Activated CD4-positive, alpha-beta T cell treated with anti-CD3 and anti-CD28 coated beads, Interleukin-2, amount 50 U/mL, for 16 hours (primary cell): ENCODE measurements around the gene KLK15.

Experiments
- DNase-seq: peaks from one replicate; pipeline ENCODE4 v3.0.0-alpha.2; 2020

KLK15 gene, protein sequence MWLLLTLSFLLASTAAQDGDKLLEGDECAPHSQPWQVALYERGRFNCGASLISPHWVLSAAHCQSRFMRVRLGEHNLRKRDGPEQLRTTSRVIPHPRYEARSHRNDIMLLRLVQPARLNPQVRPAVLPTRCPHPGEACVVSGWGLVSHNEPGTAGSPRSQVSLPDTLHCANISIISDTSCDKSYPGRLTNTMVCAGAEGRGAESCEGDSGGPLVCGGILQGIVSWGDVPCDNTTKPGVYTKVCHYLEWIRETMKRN

DNA sequence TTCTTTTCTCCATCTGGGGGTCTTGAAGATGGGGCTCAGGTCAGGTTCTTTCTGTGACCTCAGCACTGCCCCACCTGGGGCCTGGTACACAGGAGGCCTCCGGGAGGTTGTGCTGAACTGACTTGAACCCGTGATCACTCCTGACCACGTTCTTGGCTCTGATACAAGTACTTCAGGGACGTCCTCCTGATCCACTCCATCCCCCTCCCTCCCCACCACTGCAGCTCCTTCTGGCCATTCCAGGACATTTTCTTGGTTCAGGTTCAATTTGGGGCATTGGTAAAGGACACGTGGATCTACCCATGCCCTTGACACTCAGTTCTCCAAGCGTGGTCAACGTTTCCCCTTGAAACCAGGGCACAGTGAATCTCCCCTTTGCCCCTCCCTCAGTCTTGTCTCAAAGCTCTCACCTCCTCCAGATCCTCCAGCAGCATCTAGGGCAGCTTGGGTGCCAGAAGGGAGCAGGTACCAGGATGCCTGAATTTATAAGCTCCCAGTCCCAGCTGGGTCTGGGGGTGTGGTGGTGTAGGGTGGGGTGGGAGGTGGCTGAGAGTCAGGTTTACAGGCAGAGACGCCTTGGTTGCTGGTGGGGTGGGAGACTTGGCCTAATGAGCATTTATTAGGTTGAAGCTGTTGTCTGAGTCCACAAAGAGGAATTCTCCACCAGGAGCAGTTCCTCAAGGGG is at the start of gene KLK15:
Gene KLK15 (minus strand): TSS at position 458 of the 685 bp plus-strand sequence. CDS start 2,082 bp downstream, outside the sequence.
- DNase-seq: no peak

DNA sequence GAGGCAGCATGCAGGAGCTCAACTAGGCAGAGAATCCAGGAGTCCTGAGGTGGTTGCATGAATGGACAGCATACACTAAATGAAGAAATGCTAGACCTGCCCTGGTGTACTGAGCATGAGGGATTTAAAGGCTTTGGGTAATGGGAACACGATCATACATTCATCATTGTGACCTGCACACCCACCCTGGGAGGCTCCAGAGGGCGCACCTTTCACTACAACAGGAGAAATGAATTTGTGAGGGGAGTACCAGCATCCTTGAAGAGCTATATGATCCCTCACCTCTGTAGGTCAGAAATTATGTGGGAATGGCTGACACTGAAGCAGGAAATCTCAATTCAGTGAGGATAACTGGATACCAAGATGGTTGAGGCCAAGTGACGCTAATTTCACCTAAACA is 48.8 kb upstream of the KLK15 start:
- DNase-seq: no peak

DNA sequence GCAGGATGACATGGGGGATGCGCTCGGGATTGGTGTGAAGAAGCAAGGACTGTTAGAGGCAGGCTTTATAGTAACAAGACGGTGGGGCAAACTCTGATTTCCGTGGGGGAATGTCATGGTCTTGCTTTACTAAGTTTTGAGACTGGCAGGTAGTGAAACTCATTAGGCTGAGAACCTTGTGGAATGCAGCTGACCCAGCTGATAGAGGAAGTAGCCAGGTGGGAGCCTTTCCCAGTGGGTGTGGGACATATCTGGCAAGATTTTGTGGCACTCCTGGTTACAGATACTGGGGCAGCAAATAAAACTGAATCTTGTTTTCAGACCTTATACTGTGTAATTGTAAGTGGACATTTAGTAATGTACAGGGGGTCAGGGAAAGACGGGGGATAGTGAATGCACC is 46.9 kb upstream of the KLK15 start:
- no peak for DNase-seq

DNA sequence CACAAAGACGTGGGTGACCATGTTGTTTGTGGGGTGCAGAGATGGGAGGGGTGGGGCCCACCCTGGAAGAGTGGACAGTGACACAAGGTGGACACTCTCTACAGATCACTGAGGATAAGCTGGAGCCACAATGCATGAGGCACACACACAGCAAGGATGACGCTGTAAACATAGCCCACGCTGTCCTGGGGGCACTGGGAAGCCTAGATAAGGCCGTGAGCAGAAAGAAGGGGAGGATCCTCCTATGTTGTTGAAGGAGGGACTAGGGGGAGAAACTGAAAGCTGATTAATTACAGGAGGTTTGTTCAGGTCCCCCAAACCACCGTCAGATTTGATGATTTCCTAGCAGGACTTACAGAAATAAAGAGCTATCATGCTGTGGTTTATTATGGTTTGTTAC is 45.5 kb upstream of the KLK15 start:
- DNase-seq: no peak

DNA sequence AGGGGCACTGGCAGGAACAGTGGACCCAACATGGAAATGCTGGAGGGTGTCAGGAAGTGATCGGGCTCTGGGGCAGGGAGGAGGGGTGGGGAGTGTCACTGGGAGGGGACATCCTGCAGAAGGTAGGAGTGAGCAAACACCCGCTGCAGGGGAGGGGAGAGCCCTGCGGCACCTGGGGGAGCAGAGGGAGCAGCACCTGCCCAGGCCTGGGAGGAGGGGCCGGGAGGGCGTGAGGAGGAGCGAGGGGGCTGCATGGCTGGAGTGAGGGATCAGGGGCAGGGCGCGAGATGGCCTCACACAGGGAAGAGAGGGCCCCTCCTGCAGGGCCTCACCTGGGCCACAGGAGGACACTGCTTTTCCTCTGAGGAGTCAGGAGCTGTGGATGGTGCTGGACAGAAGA is 44.0 kb upstream of the KLK15 start:
- no peak for DNase-seq

DNA sequence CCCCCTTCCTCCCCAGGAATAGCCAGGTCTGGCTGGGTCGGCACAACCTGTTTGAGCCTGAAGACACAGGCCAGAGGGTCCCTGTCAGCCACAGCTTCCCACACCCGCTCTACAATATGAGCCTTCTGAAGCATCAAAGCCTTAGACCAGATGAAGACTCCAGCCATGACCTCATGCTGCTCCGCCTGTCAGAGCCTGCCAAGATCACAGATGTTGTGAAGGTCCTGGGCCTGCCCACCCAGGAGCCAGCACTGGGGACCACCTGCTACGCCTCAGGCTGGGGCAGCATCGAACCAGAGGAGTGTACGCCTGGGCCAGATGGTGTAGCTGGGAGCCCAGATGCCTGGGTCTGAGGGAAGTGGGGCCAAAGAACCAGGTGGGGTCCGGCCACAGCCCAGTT is 43.1 kb upstream of the KLK15 start:
- no peak for DNase-seq

DNA sequence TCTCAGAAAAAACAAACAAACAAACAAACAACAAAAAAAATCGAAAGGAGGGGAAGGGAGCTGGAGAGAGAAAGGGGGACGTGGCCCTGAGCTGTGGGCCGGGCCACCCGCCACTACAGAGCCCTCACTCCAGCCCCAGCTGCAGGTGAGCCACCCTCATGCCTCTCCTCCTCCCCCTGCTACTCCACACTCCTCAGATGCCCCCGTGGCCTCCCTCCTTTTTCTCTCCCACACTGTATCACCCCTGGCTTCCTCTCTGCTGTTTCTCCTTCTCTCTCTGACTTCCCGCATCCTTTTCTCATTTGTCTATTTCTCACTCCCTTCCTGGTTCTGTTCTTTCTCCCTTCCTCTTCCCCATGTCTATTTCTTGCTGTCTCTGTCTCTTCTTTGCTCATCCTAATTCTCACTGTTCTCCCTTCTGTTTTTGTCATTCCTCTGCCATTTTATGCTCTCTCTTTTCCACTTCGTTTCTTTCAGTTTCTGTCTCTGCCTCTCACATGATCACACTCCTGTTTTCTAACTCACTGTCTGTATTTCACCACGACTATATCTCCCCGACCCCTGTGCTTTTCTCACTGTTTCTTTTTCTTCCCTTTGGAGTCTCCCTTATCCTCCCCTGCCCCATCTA is 42.5 kb upstream of the KLK15 start:
- DNase-seq: no peak

DNA sequence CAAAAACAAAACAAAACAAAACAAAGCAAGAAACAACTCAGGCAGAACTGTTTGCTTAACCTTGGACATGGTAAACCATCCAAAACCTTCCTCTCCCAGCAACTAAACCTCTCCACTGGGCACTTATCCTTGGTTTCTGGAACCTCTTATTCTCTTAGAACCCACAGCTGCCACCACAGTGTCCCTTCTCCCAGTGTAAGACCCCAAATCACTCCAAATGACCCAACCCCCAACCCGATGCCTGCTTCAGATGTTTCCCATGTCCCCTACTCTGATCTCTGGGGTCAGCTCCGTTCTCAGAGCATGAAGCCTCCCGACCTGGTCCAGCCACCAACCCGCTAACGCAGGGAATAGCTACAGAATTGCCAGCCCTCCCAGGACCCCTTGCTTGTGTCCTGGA is 40.8 kb upstream of the KLK15 start:
- DNase-seq: no peak

DNA sequence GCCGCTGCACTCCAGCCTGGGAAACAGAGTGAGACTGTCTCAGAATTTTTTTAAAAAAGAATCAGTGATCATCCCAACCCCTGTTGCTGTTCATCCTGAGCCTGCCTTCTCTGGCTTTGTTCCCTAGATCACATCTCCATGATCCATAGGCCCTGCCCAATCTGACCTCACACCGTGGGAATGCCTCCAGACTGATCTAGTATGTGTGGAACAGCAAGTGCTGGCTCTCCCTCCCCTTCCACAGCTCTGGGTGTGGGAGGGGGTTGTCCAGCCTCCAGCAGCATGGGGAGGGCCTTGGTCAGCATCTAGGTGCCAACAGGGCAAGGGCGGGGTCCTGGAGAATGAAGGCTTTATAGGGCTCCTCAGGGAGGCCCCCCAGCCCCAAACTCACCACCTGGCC is 39.7 kb upstream of the KLK15 start, which contains the start of gene KLK2:
Gene KLK2 (plus strand): TSS at position 384 of the 400 bp plus-strand sequence. CDS start 35 bp downstream, outside the sequence.
- no peak for DNase-seq

DNA sequence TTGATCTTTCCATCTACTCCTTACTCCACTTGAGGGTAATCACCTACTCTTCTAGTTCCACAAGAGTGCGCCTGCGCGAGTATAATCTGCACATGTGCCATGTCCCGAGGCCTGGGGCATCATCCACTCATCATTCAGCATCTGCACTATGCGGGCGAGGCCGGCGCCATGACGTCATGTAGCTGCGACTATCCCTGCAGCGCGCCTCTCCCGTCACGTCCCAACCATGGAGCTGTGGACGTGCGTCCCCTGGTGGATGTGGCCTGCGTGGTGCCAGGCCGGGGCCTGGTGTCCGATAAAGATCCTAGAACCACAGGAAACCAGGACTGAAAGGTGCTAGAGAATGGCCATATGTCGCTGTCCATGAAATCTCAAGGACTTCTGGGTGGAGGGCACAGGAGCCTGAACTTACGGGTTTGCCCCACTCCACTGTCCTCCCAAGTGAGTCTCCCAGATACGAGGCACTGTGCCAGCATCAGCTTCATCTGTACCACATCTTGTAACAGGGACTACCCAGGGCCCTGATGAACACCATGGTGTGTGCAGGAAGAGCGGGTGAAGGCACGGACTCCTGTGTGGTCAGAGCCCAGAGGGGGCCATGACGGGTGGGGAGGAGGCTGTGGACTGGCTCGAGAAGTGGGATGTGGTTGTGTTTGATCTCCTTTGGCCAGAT is 37.2 kb upstream of the KLK15 start:
- peak; percentile 18 for DNase-seq

DNA sequence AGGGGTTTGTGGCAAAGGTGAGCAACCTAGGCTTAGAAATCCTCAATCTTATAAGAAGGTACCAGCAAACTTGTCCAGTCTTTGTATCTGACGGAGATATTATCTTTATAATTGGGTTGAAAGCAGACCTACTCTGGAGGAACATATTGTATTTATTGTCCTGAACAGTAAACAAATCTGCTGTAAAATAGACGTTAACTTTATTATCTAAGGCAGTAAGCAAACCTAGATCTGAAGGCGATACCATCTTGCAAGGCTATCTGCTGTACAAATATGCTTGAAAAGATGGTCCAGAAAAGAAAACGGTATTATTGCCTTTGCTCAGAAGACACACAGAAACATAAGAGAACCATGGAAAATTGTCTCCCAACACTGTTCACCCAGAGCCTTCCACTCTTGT is 36.1 kb upstream of the KLK15 start:
- DNase-seq: no peak

DNA sequence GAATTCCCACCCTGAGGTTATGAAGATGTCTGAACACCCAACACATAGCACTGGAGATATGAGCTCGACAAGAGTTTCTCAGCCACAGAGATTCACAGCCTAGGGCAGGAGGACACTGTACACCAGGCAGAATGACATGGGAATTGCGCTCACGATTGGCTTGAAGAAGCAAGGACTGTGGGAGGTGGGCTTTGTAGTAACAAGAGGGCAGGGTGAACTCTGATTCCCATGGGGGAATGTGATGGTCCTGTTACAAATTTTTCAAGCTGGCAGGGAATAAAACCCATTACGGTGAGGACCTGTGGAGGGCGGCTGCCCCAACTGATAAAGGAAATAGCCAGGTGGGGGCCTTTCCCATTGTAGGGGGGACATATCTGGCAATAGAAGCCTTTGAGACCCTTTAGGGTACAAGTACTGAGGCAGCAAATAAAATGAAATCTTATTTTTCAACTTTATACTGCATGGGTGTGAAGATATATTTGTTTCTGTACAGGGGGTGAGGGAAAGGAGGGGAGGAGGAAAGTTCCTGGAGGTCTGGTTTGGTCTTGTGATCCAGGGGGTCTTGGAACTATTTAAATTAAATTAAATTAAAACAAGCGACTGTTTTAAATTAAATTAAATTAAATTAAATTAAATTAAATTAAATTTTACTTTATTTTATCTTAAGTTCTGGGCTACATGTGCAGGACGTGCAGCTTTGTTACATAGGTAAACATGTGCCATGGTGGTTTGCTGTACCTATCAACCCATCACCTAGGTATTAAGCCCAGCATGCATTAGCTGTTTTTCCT is 28.3 kb upstream of the KLK15 start:
- no peak for DNase-seq

DNA sequence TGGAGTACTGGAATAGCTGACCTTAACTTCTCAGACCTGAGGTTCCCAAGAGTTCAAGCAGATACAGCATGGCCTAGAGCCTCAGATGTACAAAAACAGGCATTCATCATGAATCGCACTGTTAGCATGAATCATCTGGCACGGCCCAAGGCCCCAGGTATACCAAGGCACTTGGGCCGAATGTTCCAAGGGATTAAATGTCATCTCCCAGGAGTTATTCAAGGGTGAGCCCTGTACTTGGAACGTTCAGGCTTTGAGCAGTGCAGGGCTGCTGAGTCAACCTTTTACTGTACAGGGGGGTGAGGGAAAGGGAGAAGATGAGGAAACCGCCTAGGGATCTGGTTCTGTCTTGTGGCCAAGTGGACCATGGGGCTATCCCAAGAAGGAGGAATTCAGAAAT is 27.6 kb upstream of the KLK15 start:
- no peak for DNase-seq

DNA sequence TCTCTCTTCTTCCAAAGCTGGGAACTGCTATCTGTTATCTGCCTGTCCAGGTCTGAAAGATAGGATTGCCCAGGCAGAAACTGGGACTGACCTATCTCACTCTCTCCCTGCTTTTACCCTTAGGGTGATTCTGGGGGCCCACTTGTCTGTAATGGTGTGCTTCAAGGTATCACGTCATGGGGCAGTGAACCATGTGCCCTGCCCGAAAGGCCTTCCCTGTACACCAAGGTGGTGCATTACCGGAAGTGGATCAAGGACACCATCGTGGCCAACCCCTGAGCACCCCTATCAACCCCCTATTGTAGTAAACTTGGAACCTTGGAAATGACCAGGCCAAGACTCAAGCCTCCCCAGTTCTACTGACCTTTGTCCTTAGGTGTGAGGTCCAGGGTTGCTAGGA is 26.5 kb upstream of the KLK15 start:
- DNase-seq: no peak

DNA sequence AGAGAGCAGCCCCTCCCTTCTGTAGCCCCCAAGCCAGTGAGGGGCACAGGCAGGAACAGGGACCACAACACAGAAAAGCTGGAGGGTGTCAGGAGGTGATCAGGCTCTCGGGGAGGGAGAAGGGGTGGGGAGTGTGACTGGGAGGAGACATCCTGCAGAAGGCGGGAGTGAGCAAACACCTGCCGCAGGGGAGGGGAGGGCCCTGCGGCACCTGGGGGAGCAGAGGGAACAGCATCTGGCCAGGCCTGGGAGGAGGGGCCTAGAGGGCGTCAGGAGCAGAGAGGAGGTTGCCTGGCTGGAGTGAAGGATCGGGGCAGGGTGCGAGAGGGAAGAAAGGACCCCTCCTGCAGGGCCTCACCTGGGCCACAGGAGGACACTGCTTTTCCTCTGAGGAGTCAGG is 25.5 kb upstream of the KLK15 start:
- DNase-seq: no peak

DNA sequence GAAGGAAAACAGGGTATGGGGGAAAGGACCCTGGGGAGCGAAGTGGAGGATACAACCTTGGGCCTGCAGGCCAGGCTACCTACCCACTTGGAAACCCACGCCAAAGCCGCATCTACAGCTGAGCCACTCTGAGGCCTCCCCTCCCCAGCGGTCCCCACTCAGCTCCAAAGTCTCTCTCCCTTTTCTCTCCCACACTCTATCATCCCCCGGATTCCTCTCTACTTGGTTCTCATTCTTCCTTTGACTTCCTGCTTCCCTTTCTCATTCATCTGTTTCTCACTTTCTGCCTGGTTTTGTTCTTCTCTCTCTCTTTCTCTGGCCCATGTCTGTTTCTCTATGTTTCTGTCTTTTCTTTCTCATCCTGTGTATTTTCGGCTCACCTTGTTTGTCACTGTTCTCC is 24.0 kb upstream of the KLK15 start:
- DNase-seq: no peak

DNA sequence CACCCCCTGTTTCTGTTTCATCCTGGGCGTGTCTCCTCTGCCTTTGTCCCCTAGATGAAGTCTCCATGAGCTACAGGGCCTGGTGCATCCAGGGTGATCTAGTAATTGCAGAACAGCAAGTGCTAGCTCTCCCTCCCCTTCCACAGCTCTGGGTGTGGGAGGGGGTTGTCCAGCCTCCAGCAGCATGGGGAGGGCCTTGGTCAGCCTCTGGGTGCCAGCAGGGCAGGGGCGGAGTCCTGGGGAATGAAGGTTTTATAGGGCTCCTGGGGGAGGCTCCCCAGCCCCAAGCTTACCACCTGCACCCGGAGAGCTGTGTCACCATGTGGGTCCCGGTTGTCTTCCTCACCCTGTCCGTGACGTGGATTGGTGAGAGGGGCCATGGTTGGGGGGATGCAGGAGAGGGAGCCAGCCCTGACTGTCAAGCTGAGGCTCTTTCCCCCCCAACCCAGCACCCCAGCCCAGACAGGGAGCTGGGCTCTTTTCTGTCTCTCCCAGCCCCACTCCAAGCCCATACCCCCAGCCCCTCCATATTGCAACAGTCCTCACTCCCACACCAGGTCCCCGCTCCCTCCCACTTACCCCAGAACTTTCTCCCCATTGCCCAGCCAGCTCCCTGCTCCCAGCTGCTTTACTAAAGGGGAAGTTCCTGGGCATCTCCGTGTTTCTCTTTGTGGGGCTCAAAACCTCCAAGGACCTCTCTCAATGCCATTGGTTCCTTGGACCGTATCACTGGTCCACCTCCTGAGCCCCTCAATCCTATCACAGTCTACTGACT is 21.4 kb upstream of the KLK15 start, which contains the start of gene KLK3:
Gene KLK3 (plus strand): TSS at position 280 of the 775 bp plus-strand sequence. CDS start 41 bp downstream, at position 321.
- DNase-seq: no peak

DNA sequence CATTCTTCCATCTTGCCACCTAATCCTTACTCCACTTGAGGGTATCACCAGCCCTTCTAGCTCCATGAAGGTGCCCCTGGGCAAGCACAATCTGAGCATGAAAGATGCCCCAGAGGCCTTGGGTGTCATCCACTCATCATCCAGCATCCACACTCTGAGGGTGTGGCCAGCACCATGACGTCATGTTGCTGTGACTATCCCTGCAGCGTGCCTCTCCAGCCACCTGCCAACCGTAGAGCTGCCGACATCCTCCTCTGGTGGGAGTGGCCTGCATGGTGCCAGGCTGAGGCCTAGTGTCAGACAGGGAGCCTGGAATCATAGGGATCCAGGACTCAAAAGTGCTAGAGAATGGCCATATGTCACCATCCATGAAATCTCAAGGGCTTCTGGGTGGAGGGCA is 18.2 kb upstream of the KLK15 start:
- DNase-seq: no peak

DNA sequence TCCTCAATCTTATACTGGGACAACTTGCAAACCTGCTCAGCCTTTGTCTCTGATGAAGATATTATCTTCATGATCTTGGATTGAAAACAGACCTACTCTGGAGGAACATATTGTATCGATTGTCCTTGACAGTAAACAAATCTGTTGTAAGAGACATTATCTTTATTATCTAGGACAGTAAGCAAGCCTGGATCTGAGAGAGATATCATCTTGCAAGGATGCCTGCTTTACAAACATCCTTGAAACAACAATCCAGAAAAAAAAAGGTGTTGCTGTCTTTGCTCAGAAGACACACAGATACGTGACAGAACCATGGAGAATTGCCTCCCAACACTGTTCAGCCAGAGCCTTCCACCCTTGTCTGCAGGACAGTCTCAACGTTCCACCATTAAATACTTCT is 17.4 kb upstream of the KLK15 start:
- DNase-seq: no peak

DNA sequence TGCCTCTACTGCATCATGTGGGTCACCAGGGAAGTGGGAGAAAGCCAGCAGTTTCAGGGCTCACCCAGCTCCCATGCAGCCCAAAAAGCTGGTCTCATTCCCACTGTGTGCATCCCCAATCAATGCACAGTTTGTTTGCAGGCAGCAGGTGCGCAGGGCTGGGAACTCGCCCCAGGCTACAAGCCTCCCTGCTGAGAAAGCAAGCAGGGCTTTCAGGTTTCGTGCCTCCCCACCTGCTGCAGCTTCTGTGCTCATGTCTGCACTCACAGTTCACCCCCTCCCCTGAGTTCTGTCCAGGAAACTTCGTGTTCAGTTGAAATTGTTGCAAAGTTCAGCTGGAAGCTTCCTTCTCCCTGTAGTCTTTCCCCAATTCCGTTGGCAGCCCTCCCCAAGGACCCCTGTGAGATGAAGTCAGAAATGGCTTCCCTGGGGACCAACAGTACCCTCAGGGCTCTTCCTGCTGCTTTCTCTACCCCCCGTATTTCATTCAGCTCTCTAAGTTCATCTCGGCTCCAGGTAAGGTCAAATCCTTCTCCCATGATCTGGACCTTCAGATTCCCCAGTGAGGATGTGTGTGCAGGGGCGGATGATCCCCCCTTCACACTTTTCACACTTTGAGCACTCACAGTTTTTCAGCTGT is 11.0 kb upstream of the KLK15 start:
- DNase-seq: no peak

DNA sequence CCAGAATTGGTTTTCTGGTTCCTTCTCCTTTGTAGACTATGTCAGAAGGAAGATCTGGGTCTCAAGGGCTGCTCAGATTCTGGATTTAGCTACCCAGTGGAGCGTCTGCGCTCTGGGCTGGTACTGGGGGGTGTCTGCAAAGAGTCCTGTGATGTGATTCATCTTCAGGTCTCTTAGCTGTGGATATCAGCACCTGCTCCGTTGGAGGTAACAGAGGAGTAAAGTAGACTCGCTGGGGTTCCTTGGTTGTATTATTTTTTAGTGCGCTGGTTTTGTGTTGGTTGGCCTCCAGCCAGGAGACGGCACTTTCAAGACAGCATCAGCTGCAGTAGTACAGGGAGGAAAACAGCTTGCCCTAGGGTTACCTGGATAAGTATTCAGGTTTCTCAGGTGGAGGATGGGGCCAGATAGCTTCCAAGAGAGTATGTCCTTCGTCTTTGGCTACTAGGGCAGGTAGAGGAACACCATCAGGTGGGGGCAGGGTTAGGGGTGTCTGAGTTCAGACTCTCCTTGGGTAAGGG is 10.4 kb upstream of the KLK15 start:
- no peak for DNase-seq
